Mesendoderm (in vitro differentiated cells): Measurements from ENCODE around the gene PRMT3.
"Not testable (repeated sequence)": the region's sequence is repeated elsewhere in the genome, so short reads cannot be mapped to it uniquely, and the experiment has no call there.

Experiments used
- DNase-seq: peaks from one replicate; pipeline ENCODE4 v3.0.0; 2013
- H2AK5ac ChIP-seq: 2 replicates; pipeline ENCODE4 v1.6.1; 2013; ENCODE audit warnings: low read length, inconsistent platforms
- H2BK120ac ChIP-seq: 2 replicates; pipeline ENCODE4 v1.6.1; 2013; ENCODE audit warnings: low read depth, mild to moderate bottlenecking, low read length, moderate library complexity, mixed read lengths
- H2BK15ac ChIP-seq: replicated peaks from 2 replicates; pipeline ENCODE4 v1.6.1; 2013; ENCODE audit warnings: low read depth, mild to moderate bottlenecking, moderate library complexity
- H2BK5ac ChIP-seq: 2 replicates; pipeline ENCODE4 v1.6.1; 2013; ENCODE audit warnings: low read length, inconsistent platforms
- H3K18ac ChIP-seq: 2 replicates; pipeline ENCODE4 v1.6.1; 2013; ENCODE audit warnings: mild to moderate bottlenecking, low read length, mixed read lengths
- H3K23ac ChIP-seq: one replicate; pipeline ENCODE4 v1.6.1; 2013; ENCODE audit warnings: low read length
- H3K27ac ChIP-seq: 2 replicates; pipeline ENCODE4 v1.5.1; 2013; ENCODE audit warnings: low read depth, mild to moderate bottlenecking, inconsistent platforms, low read length, moderate library complexity
- H3K27me3 ChIP-seq: 2 replicates; pipeline ENCODE4 v1.6.1; 2013; ENCODE audit warnings: low read length, control low read depth, mild to moderate bottlenecking, inconsistent platforms; ENCODE audit not compliant: insufficient read depth, poor library complexity
- H3K36me3 ChIP-seq: 2 replicates; pipeline ENCODE4 v1.6.1; 2013; ENCODE audit warnings: low read length, inconsistent platforms; ENCODE audit not compliant: control insufficient read depth, insufficient read depth
- H3K4ac ChIP-seq: one replicate; pipeline ENCODE4 v1.6.1; 2013; ENCODE audit warnings: low read depth, mild to moderate bottlenecking, low read length, moderate library complexity
- H3K4me1 ChIP-seq: 2 replicates; pipeline ENCODE4 v1.6.1; 2013; ENCODE audit warnings: low read depth, low read length, inconsistent platforms; ENCODE audit not compliant: control insufficient read depth
- H3K4me2 ChIP-seq: 2 replicates; pipeline ENCODE4 v1.6.1; 2013; ENCODE audit warnings: low read length
- H3K4me3 ChIP-seq: 2 replicates; pipeline ENCODE4 v1.5.1; 2013; ENCODE audit warnings: mild to moderate bottlenecking, low read length
- H3K56ac ChIP-seq: one replicate; pipeline ENCODE4 v1.6.1; 2013; ENCODE audit warnings: low read length
- H3K79me1 ChIP-seq: 2 replicates; pipeline ENCODE4 v1.6.1; 2013; ENCODE audit warnings: low read length, inconsistent platforms
- H3K79me2 ChIP-seq: 2 replicates; pipeline ENCODE4 v1.6.1; 2013; ENCODE audit warnings: mild to moderate bottlenecking, low read length; ENCODE audit not compliant: control insufficient read depth, insufficient read depth
- H3K9ac ChIP-seq: 2 replicates; pipeline ENCODE4 v1.6.1; 2013; ENCODE audit warnings: low read length, inconsistent platforms
- H4K5ac ChIP-seq: one replicate; pipeline ENCODE4 v1.6.1; 2013; ENCODE audit warnings: low read length
- H4K8ac ChIP-seq: one replicate; pipeline ENCODE4 v1.6.1; 2013; ENCODE audit warnings: low read depth, mild to moderate bottlenecking, control low read depth, low read length, moderate library complexity
- WGBS: extraction: QIAGEN DNeasy Blood & Tissue Kit; methylation state at CpG from one replicate; pipeline ENCODE4 v1.1.7; 2013; ENCODE audit warnings: low lambda C conversion rate, missing lambda C conversion rate; ENCODE audit not compliant: insufficient coverage; ENCODE audit errors: extremely low coverage; 5-methylcytosine and 5-hydroxymethylcytosine counted together

Gene PRMT3

GRCh38 chr11:20363500-20364340 is 23.8 kb upstream of the PRMT3 start, which contains the start of gene HTATIP2:
HTATIP2 (plus strand) TSS chr11:20363714; CDS start chr11:20364238, 524 bp downstream.
- H3K36me3 ChIP-seq = no peaks in the 10 kb centered on the region
- H4K5ac ChIP-seq = peak within 1 kb of the TSS; percentile 47
- peak within 1 kb of the TSS; percentile 48 for H3K4me3 ChIP-seq
- H3K4me1 ChIP-seq = peaks cover 3% of the 10 kb centered on the region
- H4K8ac ChIP-seq = peak within 1 kb of the TSS; percentile 87
- H2BK15ac ChIP-seq = no peak within 1 kb of the TSS
- H3K23ac ChIP-seq = no peak within 1 kb of the TSS
- H3K79me1 ChIP-seq = no peaks in the 10 kb centered on the region
- peak within 1 kb of the TSS; percentile 37 for H2BK120ac ChIP-seq
- H2AK5ac ChIP-seq = peak within 1 kb of the TSS; percentile 27
- H3K9ac ChIP-seq = peak within 1 kb of the TSS; percentile 77
- H3K27ac ChIP-seq = peak within 1 kb of the TSS; percentile 40
- H3K4ac ChIP-seq = peak within 1 kb of the TSS; percentile 95
- H3K4me2 ChIP-seq = peak within 1 kb of the TSS; percentile 82
- WGBS = no CpG with 5 or more reads among the region's 68 CpGs
- peak within 1 kb of the TSS; percentile 92 for H3K18ac ChIP-seq
- peaks cover 2% of the 10 kb centered on the region for H3K27me3 ChIP-seq
- peak within 1 kb of the TSS; percentile 91 for H3K56ac ChIP-seq
- no peak within 1 kb of the TSS for H2BK5ac ChIP-seq
- DNase-seq = peak; percentile 78
- no peaks in the 10 kb centered on the region for H3K79me2 ChIP-seq

GRCh38 chr11:20364341-20364792 is 23.1 kb upstream of the PRMT3 start:
- H3K4ac ChIP-seq = no peak overlapping the region

GRCh38 chr11:20365465-20365864 is 22.1 kb upstream of the PRMT3 start:
- not testable (repeated sequence) for H3K4me1 ChIP-seq, H2AK5ac ChIP-seq, H3K79me1 ChIP-seq, H4K8ac ChIP-seq, H3K23ac ChIP-seq, H3K27me3 ChIP-seq, H3K27ac ChIP-seq, DNase-seq, H3K36me3 ChIP-seq, H3K4me3 ChIP-seq, H3K9ac ChIP-seq, H3K4me2 ChIP-seq, H3K18ac ChIP-seq, H3K79me2 ChIP-seq, H2BK15ac ChIP-seq, H3K4ac ChIP-seq, H2BK5ac ChIP-seq, H4K5ac ChIP-seq, H2BK120ac ChIP-seq, H3K56ac ChIP-seq
- no CpG with 5 or more reads among the region's 6 CpGs for WGBS

More at GRCh38 chr11:20364341-20364792, 23.1 kb upstream of the PRMT3 start:
- H3K4me1 ChIP-seq = peaks cover 3% of the 10 kb centered on the region
- no CpG with 5 or more reads among the region's 6 CpGs for WGBS
- DNase-seq = no peak
- H3K4me2 ChIP-seq = peak overlapping the region; percentile 82
- H3K79me2 ChIP-seq = no peaks in the 10 kb centered on the region
- peak overlapping the region; percentile 77 for H3K9ac ChIP-seq
- peak overlapping the region; percentile 36 for H4K5ac ChIP-seq
- H3K4me3 ChIP-seq = peak overlapping the region; percentile 48
- H3K18ac ChIP-seq = peak overlapping the region; percentile 92
- peaks cover 2% of the 10 kb centered on the region for H3K27me3 ChIP-seq
- no peak overlapping the region for H2BK15ac ChIP-seq
- H3K36me3 ChIP-seq = no peaks in the 10 kb centered on the region
- no peaks in the 10 kb centered on the region for H3K79me1 ChIP-seq
- H3K27ac ChIP-seq = peak overlapping the region; percentile 3
- H3K56ac ChIP-seq = peak overlapping the region; percentile 91
- H4K8ac ChIP-seq = no peak overlapping the region
- H2AK5ac ChIP-seq = no peak overlapping the region
- no peak overlapping the region for H3K23ac ChIP-seq
- H2BK5ac ChIP-seq = no peak overlapping the region
- H2BK120ac ChIP-seq = peak overlapping the region; percentile 37

GRCh38 chr11:20367313-20367948 is 20.1 kb upstream of the PRMT3 start:
- no peak overlapping the region for H2BK5ac ChIP-seq
- H3K18ac ChIP-seq = no peak overlapping the region
- H4K5ac ChIP-seq = no peak overlapping the region
- H3K4me3 ChIP-seq = no peak overlapping the region
- no peak overlapping the region for H3K27ac ChIP-seq
- no CpG with 5 or more reads among the region's 9 CpGs for WGBS
- H2AK5ac ChIP-seq = no peak overlapping the region
- no peaks in the 10 kb centered on the region for H3K79me1 ChIP-seq
- no peak overlapping the region for H4K8ac ChIP-seq
- no peak overlapping the region for H3K4me2 ChIP-seq
- H2BK15ac ChIP-seq = no peak overlapping the region
- no peaks in the 10 kb centered on the region for H3K36me3 ChIP-seq
- peaks cover 3% of the 10 kb centered on the region for H3K4me1 ChIP-seq
- peak; percentile 46 for DNase-seq
- H3K4ac ChIP-seq = no peak overlapping the region
- H3K9ac ChIP-seq = no peak overlapping the region
- H3K27me3 ChIP-seq = peaks cover 2% of the 10 kb centered on the region
- H3K56ac ChIP-seq = no peak overlapping the region
- H3K79me2 ChIP-seq = no peaks in the 10 kb centered on the region
- no peak overlapping the region for H2BK120ac ChIP-seq
- H3K23ac ChIP-seq = no peak overlapping the region

GRCh38 chr11:20368438-20368837 is 19.1 kb upstream of the PRMT3 start:
- H2BK15ac ChIP-seq = no peak overlapping the region
- no peak overlapping the region for H3K27ac ChIP-seq
- H3K4me2 ChIP-seq = no peak overlapping the region
- H3K27me3 ChIP-seq = no peaks in the 10 kb centered on the region
- no peak overlapping the region for H4K5ac ChIP-seq
- H2AK5ac ChIP-seq = no peak overlapping the region
- H3K18ac ChIP-seq = no peak overlapping the region
- DNase-seq = no peak
- no peak overlapping the region for H3K56ac ChIP-seq
- no peaks in the 10 kb centered on the region for H3K79me1 ChIP-seq
- H3K36me3 ChIP-seq = no peaks in the 10 kb centered on the region
- no peak overlapping the region for H3K23ac ChIP-seq
- no peaks in the 10 kb centered on the region for H3K79me2 ChIP-seq
- H4K8ac ChIP-seq = no peak overlapping the region
- no peak overlapping the region for H3K9ac ChIP-seq
- no peak overlapping the region for H3K4me3 ChIP-seq
- no peak overlapping the region for H3K4ac ChIP-seq
- no peak overlapping the region for H2BK5ac ChIP-seq
- no peak overlapping the region for H2BK120ac ChIP-seq
- peaks cover 3% of the 10 kb centered on the region for H3K4me1 ChIP-seq
